Peyer's patch (tissue), 4 donors: Measurements from ENCODE around the gene SLC23A1.

Experiments
- CTCF ChIP-seq, 6 experiments: fragments of 450-650 bp in 4 of 6; fragments of 200-600 bp in 2 of 6; sonication (generic) in 1 of 6; IDR thresholded peaks; one replicate each; pipeline ENCODE4 v1.5.1; 2017 to 2019; ENCODE audit warnings: antibody characterized with exemption in 6 of 6, mild to moderate bottlenecking in 3 of 6, moderate library complexity in 1 of 6
- POLR2A ChIP-seq, 2 donors: fragments of 450-650 bp; IDR thresholded peaks; one replicate each; pipeline ENCODE4 v1.5.1; 2017; ENCODE audit warnings: antibody characterized with exemption in 2 of 2, mild to moderate bottlenecking in 2 of 2, moderate library complexity in 2 of 2

- TF ChIP-seq POLR2A (IDR thresholded peaks at IDR 0.05) (peak in 1 of 2 donors; percentile 51), CTCF (IDR thresholded peaks at IDR 0.05) (peak in 3 of 6 experiments; percentile 26 to 38 (median 31))
These were observed 31.6 kb upstream of the SLC23A1 start for GRCh38 chr5:139414581-139415130.
